Neural progenitor cell (in vitro differentiated cells): ENCODE data around the gene KDM7A.

Experiments used
- CTCF ChIP-seq: fragments of 200-600 bp; sonication (generic); IDR thresholded peaks from 2 replicates; pipeline ENCODE4 v1.5.1; 2017; ENCODE audit warnings: antibody characterized with exemption, mild to moderate bottlenecking
- EZH2 ChIP-seq: fragments of 200-600 bp; sonication (generic); IDR thresholded peaks from 2 replicates; pipeline ENCODE4 v1.6.1; 2017; ENCODE audit warnings: antibody characterized with exemption, mild to moderate bottlenecking, moderate library complexity
- EZH2phosphoT487 ChIP-seq: fragments of 200-600 bp; sonication (generic); IDR thresholded peaks from 2 replicates; pipeline ENCODE4 v1.6.1; 2017; ENCODE audit warnings: antibody characterized with exemption

DNA sequence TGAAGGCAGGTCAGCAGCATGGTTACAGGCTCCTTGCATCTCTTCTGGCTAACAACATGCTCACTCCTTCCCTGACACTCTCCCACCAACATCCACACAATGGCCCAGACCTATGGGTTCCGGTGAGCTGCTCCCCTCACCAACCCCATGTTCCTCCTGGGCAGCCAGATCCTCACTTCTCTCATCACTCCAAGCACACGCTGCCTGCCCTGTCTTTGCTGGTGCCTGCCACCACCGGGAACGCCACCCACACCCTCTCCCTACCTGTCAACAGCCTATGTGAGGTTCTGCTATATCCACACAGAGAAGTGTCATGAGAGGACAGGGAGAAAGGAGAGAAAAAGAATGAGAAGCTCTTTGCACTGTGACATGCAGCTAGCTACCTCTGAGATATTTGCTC lies 128.6 kb downstream of the KDM7A start:
- no peak for TF ChIP-seq CTCF
- TF ChIP-seq EZH2phosphoT487: no peak
- TF ChIP-seq EZH2: no peak
